ENCODE results near the gene HSDL2.
"Not testable (repeated sequence)": the region's sequence is repeated elsewhere in the genome, so short reads cannot be mapped to it uniquely, and the experiment has no call there.

HSDL2 gene

DNA sequence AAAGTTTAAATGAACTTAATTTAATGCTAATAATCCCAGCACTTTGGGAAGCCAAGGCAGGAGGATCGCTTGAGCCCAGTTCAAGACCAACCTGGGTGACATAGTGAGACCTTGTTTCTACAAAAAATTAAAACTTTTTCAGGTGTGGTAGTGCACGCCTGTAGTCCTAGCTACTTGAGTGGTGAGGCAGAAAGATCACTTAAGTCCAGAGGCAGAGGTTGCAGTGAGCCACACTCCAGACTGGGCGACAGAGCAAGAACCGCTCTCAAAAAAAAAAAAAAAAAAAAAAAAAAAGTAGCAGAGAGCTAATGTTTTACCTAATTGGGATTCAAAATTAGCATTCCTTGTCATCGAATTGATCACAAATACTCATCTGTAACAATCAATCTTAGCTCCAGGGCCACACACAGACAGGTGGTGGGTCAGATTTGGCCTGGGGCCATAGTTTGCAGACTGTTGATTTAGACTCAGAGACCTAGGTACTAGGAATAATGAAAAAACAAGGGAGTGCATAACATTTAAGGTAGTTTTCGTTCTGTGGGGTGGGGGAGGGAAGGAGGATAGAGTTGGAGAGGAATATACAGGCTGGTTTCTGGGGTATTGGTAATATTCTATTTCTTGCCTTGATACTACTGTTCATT lies 21.4 kb downstream of the HSDL2 start:
- DNase-seq: no peak

DNA sequence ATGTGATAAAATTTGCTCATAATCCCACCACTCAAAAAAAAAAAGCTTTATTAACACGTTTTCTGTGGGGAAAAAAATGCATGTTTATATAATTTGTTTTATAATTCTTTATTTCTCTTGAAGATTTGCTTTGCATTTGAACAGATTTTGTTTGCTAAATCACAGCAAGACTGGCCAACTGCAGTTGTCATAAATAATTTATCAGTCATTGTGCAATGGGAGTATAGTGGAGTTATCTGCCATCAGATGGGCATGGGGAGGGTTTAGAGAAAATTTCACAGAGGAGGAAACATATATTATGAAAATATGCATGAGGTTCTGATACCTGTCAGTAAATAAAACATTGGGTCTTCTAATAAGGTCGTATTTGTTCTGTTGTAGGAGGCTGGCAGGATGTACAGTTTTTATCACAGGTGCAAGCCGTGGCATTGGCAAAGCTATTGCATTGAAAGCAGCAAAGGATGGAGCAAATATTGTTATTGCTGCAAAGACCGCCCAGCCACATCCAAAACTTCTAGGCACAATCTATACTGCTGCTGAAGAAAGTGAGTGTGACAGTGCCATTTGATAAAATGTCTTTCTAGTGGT lies 23.8 kb downstream of the HSDL2 start:
- DNase-seq: no peak

DNA sequence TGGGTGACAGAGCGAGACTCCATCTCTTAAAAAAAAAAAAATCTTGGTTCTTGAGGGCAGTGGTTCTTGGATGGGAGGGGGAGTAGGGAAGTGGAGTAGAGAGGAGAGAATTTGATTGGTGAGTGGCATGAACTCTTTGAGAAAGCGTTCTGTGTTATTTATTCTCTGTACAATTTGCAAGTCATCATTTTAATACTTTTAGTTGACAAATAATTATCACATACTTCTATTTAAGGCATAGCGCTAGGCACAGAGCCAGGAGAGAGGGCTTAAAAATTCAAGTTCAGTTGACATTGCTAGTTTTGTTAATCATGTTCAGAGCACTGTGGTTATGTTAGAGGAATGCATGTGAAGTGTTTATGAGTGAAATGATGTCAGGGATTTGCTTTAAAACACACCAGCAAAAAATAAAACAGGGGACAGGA lies 24.6 kb downstream of the HSDL2 start:
- DNase-seq: no peak

DNA sequence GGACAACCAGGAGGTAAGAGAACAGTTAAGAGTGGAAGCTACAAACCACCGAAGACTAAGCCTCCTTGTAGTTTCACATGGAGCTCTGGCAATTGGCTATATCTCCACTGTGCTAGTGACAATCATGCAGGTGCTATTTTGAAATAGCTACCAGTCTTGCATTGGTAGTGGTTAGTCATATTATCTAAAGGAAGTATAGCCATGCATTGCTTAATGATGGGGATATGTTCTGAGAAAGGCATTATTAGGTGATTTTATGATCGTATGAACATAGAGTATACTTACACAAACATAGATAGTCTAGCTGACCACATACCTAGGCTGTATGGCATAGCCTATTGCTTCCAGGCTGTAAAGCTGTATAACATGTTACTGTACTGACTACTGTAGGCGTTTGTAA lies 28.4 kb downstream of the HSDL2 start:
- no peak for DNase-seq

DNA sequence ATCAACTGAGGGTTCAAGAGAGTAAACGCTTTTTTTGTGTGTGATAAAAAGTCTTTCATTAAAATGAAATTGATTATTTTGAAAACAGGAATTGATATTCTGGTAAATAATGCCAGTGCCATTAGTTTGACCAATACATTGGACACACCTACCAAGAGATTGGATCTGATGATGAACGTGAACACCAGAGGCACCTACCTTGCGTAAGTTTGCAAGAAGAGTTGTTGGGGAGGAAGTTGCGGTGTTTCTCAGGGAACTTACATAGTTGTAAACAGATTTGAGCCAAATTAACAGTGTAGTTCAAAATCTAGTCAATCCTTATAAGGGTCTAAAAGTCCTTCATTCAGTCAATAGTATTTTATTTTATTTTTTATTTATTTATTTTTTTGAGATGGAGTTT lies 28.9 kb downstream of the HSDL2 start:
- no peak for DNase-seq

DNA sequence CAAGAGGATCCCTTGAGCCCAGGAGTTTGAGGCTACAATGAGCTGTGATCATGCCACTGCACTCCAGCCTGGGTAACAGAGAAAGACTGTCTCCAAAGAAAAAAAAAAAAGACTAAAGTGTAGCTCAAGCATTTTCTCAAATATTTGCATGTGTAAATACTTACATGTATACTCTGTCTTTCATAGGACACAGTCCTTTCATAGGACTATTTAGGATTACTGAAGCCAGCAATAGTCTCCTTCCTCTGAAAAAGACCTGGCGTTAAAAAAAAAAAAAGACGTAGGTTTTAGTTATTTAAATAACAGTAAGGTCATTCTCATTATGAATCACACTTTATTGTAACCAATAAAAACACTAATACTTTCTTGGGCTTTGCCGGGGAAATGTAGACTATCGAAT lies 29.9 kb downstream of the HSDL2 start:
- DNase-seq: no peak

DNA sequence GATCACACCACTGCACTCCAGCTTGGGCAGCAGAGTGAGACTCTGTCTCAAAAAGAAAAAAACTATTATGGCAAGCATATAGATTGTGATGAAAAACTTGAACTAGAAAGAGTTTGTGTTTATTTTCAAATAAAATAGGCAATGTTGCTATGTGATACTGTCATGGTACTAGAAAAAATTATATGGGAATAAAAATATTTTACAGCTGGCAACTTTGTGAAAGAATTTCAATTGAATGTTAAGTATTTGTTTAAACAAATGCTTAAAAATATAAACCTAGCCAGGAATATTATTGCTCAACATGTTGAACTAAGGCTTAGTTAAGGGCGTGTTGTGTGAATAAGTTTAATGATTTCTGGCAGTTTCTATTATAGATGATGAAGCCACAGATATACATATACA lies 31.7 kb downstream of the HSDL2 start:
- no peak for DNase-seq

DNA sequence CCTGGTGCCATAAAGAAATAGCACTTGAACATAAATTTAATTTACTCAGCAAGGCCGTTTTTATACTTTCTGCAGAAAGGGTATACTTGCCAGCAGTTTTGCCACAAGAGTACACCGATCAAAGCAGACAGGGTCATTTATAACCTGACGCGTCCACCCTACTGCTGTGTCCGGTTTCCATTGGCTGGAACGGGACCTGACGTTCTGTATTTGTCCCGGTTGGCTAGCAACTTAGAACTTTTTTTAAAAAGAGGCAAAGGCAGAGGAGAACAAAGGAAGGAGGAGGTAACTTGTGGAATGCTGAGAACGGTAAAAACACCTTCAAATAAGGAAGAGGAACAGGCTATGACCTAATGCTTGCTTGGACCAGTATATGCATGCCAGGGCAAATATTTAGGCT lies 33.8 kb downstream of the HSDL2 start:
- DNase-seq: not testable (repeated sequence)

DNA sequence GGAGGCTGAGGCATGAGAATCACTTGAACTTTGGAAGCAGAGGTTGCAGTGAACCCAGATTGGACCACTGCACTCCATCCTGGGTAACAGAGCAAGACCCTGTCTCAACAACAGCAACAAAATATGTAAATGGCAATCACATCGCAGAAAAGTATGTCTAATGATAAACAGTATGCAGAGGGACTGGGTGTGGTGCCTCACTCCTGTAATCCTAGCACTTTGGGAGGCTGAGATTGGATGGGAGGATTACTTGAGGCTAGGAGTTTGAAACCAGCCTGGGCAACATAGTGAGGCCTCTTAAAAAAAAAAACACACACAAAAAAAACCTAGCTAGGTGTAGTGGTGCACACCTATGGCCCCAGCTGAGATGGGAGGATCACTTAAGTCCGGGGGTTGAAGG lies 40.3 kb downstream of the HSDL2 start:
- no peak for DNase-seq

DNA sequence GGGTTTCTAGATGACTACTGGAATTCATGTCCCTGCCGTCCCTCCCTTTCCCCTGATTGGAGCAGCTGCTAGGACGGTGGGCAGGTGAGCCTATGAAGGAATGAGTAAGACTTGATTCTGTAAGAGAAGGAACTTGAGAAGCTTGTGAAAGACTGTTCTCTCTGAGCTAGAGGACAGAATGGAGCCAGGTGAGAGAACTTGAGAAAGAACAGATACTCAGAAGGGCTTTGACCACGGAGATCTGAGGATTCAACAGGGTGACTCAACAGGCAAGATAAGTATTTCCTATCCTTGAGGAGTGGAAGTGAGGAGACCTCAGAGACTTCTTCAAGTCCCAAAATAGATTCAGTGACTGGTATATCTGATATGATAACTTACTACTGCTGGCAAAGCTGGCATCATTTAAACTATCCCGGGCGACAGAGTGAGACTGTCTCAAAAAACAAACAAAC lies 41.9 kb downstream of the HSDL2 start:
- no peak for DNase-seq

DNA sequence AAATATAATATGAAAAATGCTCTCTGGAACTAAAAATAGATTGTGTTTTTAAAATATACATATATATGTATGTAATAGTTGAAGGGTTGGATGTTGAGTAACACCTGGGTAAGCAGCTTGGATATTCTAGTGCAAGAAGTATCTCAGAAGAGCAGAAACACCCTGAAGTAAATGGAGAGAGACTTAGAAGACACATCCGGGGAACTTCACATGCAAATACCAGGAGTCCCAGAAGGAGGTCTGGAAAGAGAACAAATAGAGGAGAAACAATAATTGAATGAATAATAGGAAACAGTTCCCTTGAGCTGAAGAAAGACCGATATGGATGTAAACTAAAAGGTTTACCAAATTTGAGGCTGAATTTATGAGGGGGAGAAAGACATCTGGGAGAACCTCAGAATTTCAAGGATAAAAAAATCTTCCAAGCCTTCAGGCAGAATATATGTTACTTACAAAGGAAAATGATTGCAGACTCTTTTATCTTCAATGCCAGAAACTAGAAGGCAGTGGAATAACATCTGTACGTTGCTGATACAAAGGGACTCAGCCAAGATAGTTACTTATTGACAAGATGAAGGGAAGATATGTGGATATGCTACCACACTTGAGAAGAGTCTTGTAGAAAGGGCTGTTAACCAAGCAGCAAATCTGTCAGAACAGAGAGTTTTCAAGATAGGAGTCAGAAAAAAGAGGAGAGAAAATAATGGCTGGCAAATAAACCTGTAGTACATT lies 42.7 kb downstream of the HSDL2 start:
- DNase-seq: no peak

DNA sequence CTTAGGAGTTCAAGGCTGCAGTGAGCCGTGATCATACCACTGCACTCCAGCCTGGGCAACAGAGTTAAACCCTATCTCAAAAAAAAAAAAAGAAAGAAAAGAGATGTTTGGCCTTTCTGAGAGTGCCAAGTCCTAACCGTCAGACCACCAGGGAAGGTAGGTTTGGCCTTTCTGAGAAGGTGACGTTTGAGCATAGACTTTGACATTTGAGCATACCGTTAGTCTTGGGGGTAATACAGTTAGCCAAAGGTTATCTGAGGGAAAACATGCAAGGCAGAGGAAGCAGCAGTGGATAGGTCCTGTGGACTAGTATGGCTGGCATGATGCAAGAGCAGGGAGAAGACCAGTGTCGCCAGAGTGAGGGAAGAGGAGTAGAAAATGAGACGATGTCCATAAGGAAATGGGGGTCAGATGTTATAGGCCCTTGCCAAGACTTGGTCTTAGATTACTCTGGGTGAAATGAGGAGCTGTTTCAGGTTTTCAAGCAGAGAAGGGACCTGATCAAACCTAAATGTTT lies 50.2 kb downstream of the HSDL2 start:
- DNase-seq: no peak

DNA sequence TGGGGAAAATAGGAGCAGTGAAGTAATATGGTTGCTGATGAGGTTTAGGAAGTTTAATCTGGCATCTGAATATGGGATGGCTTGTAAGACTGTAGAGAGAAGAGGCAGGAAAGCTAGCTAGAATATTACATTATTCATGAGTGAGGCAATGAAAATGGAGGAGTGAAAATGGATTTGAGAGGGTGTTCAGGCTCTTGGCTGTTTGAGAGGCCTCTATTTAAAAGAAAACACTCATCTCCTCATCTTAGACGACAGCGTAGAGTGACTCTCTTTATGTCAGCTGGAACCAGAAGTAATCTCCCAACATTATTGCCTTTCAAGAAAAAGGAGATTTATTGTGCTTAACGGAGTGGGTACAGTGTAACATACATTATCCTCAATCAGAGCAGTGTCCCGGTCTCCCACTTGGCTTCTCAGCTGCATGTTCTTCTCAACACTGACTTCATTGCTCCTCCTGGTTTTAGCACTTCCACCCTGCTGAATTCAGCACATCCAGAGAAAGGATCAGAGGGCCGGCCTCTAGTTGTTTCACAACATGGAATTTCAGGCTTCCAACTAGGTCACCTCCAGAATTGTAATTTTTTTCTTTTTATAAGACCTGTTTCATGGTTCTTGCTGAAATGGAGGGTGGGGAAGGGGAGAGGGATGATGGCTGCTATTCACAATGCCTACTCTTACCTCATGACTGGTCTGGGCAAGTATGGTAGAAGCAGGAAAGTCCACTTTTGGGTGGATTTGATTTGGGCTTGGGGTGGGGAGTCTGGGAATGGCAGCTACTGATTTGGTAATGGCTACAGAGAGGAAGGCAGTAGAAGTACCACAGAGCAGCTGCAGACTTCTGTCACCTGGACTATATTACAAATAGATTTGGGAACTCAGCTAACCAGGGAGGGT lies 53.8 kb downstream of the HSDL2 start:
- no peak for DNase-seq

DNA sequence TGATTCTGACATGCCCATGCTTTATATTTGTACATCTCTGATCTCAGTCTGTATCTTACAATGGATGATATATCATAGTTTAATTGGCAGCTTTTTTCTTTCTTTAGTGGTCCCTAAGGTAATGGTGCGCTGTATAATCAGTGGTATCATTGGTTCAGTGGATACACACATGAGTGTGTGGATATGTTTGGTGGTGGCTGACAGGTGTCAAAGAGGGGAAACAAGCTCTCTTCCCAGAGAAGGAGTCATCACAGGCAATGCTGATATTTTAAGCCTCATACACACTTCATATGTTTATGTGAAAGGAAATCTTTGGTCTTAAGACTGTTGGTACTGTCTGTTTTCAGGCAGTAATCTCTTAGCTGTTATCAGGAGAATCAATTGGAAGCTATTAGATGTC lies 54.6 kb downstream of the HSDL2 start:
- no peak for DNase-seq

DNA sequence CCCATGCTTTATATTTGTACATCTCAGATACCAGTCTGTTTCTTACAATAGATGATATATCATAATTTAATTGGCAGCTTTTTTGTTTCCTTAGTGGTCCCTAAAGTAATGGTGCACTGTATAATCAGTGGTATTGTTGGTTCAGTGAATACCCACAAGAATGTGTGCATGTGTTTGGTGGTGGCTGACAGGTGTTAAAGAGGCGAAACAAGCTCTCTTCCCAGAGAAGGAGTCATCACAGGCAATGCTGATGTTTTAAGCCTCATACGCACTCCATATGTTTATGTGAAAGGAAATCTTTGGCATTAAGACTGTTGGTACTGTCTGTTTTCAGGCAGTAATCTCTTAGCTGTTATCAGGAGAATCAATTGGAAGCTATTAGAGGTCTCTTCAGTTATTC lies 57.5 kb downstream of the HSDL2 start:
- no peak for DNase-seq

DNA sequence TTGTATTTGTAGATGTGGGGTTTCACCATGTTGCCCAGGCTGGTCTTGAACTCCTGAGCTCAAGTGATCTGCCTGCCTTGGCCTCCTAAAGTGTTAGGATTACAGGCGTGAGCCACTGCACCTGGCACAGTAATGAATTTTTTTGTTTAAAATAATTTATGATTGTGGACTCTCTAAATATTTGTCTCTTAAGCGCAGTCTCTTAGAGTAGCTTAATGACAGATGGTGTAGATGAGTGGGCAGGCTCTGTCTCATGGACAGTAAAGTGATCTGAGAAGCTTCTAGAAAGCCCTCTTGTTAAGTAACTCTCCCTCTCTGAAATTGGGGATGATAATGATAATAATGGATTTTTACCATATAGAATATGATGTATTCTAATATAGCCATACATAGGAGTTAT lies 59.3 kb downstream of the HSDL2 start:
- no peak for DNase-seq

DNA sequence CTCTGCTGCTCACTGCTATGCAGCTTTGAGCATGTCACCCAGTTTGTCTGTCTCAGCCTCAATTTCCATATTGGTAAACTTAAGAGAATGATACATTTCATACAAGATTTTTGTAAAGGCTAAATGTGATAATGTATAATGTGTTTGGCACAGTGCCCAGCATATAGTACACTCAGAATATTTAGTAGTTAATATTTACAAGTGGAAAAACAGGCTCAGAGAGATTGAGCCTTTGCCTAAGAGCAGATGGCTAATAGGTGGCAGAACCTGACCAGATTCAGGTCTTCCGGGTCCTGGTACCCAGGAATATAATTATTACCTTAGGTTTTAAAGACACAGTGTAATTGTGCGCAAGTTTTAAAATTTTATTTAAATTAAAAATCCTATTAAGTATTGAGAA lies 59.9 kb downstream of the HSDL2 start:
- DNase-seq: no peak

DNA sequence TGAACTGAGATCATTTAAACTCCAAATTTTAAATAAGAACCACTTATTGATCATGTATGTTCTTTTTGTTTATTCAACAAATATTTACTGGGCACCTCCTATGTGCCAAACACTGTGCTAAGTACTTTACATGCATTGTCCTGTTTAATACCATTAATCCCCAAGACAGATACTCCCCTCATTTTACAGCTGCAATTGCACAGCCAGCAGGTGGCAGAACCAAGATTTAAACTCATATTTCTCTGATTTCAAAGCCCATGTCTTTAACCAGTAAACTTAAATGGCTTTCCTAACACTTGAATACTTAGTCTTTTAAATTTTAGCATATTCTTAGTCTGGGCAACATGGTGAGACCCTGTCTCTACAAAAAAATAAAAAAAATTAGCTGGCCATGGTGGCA lies 63.3 kb downstream of the HSDL2 start:
- DNase-seq: peak in 2 of 14 donors; percentile 0 to 15

DNA sequence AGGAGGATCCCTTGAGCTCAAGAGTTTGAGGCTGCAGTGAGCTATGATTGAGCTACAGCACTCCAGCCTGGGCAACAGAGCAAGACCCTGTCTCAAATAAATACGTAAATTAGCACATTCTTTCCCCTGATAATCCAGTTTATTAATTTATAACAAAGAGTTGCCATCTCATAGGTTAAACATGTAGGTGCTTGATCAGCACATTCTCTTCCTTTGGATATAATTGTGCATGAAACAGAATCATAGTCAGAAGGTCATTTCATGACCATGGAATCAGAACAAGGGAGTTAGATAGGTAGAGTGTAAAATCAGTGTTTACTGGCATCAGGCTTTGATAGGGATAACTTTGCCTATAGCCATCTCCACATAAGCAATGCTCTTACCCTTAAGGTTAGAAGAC lies 63.7 kb downstream of the HSDL2 start:
- DNase-seq: no peak

DNA sequence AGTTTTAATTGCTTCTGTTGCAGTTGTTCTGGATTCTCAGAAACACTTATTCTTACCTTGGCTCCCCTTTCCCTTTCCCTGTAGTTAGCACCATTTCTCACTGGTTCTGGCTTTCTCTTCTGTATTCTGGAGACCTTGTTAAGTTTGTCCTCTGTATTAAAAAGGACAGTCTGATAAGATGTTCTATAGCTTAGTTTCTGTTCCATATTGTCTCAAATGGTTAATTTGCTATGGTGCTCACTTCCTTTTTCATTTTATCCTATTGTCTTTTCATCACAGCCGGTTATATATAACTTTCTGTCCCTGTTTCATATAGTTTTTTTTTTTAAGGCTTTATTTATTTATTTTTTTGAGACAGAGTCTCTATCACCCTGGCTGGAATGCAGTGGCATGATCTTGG lies 65.3 kb downstream of the HSDL2 start:
- no peak for DNase-seq

DNA sequence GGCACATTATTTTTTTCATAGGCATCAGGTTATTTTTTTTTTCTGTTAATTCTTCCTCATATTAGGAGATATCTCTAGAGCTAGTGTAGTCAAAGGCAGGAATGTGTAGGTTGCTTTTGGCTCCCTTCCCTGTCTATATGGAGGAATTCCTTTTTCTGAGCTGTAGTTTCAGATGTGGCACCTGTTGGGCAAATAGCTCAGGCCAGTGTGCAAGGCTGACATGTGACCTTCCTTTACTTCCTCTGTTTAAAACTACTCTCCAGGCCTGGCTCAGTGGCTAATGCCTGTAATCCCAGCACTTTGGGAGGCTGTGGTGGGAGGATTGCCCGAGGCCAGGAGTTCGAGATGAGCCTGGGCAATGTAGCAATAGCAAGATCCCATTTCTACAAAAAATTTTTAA lies 66.2 kb downstream of the HSDL2 start:
- DNase-seq: no peak

DNA sequence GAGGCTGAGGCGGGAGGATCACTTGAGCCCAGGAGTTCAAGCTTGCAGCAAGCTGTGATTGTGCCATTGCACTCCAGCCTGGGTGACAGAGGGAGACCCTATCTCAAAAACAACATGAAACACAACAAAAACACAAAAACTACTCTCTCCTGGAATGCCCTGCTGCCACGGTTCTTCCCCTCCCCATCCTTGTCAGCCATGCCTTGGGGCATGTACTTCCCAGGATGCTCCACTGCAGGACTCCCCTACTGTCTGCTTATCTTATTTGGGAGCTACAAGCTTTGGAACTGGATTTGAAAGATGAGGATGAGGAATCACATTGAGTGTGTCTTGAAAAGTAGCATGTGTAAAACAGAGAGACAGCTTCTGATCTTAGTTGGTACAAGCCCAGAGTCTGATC lies 66.6 kb downstream of the HSDL2 start:
- no peak for DNase-seq

DNA sequence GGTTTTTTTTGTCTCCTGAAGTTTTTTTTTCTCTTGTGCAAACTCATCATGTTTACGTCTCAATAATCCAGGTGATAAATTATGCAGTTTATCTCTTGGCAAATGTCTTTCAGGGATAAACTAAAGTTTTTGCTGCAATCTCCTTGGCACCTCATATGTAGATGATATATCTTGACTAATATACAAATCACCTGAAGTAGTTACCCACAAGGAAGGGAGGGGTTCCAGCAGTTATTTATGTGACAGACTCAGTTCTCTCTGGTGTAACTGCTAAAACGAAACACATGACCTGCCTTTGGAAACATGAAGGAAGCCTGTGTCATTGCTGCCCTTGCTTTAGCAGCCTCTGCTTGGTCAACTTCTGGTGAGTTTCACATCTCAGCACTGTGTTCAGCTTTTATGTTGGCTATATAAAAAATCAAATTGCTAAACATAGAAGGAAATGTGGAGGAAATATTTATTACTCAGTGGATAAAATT lies 67.4 kb downstream of the HSDL2 start:
- DNase-seq: no peak

All from C1 segment of cervical spinal cord (tissue), 14 donors.